Measurements from ENCODE around the gene FRAS1.

DNA sequence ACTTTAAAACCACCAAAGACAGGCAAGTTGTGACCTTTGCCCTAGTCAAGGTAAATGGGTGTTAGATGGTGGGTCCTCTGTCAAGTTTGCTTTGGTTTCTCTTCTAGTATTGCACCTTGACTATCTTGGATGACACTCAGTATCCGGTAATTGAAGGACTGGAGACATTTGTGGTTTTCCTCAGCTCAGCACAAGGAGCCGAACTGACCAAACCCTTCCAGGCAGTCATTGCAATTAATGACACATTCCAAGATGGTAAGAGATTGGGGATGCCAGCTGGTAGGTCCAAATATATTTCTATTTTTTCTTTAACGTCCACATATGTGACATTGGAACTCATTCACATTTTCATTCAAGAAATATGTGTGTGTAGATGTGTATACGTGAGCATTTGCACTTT, 425.2 kb downstream of the FRAS1 start:
- TF ChIP-seq, protein P1, sequence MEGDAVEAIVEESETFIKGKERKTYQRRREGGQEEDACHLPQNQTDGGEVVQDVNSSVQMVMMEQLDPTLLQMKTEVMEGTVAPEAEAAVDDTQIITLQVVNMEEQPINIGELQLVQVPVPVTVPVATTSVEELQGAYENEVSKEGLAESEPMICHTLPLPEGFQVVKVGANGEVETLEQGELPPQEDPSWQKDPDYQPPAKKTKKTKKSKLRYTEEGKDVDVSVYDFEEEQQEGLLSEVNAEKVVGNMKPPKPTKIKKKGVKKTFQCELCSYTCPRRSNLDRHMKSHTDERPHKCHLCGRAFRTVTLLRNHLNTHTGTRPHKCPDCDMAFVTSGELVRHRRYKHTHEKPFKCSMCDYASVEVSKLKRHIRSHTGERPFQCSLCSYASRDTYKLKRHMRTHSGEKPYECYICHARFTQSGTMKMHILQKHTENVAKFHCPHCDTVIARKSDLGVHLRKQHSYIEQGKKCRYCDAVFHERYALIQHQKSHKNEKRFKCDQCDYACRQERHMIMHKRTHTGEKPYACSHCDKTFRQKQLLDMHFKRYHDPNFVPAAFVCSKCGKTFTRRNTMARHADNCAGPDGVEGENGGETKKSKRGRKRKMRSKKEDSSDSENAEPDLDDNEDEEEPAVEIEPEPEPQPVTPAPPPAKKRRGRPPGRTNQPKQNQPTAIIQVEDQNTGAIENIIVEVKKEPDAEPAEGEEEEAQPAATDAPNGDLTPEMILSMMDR (IDR thresholded peaks at IDR 0.05), result no peak
- no peak for TF ChIP-seq POLR2A (IDR thresholded peaks at IDR 0.05)

Measured in heart left ventricle (tissue), 13 donors.